GM21526 (cell line): ENCODE data around the gene DMWD.

ENCODE experiments used
- ATAC-seq: cut with Tn5 transposase; IDR thresholded peaks from one replicate; pipeline ENCODE4 v1.9.1; 2021; ENCODE audit warnings: moderate library complexity; ENCODE audit not compliant: unreplicated experiment, low FRiP score

DMWD gene

GRCh38 chr19:45790942-45791341 lies 1.7 kb downstream of the DMWD start:
- ATAC-seq, result no peak

- ATAC-seq, result no peak
Measured at GRCh38 chr19:45789035-45789786, 3.4 kb downstream of the DMWD start.

- no peak for ATAC-seq
Measured at GRCh38 chr19:45786533-45786894, 6.1 kb downstream of the DMWD start.

- ATAC-seq, result no peak
Measured at GRCh38 chr19:45785781-45786532, 6.7 kb downstream of the DMWD start.

GRCh38 chr19:45785097-45785496 lies 7.5 kb downstream of the DMWD start:
- no peak for ATAC-seq

- no peak for ATAC-seq
Measured at GRCh38 chr19:45784096-45784495, 8.5 kb downstream of the DMWD start.

- no peak for ATAC-seq
Measured at GRCh38 chr19:45782820-45783785, 9.5 kb downstream of the DMWD start.

GRCh38 chr19:45782162-45782691 lies 10.4 kb downstream of the DMWD start, which contains the start of gene DMPK:
DMPK (minus strand) TSS chr19:45782490; CDS start chr19:45782352, 138 bp downstream.
- no peak for ATAC-seq

GRCh38 chr19:45781214-45782161 lies 11.2 kb downstream of the DMWD start:
- no peak for ATAC-seq

GRCh38 chr19:45780448-45781213 lies 12.0 kb downstream of the DMWD start:
- no peak for ATAC-seq

- ATAC-seq, result no peak
Measured at GRCh38 chr19:45780146-45780447, 12.5 kb downstream of the DMWD start.

GRCh38 chr19:45779231-45780145 lies 13.2 kb downstream of the DMWD start:
- ATAC-seq, result peak; percentile 53

GRCh38 chr19:45778010-45778661 lies 14.5 kb downstream of the DMWD start:
- no peak for ATAC-seq

- no peak for ATAC-seq
Measured at GRCh38 chr19:45777395-45777961, 15.2 kb downstream of the DMWD start.

- ATAC-seq, result no peak
Measured at GRCh38 chr19:45774765-45775164, 17.9 kb downstream of the DMWD start.

- ATAC-seq, result no peak
Measured at GRCh38 chr19:45773384-45773783, 19.3 kb downstream of the DMWD start.

- ATAC-seq, result no peak
Measured at GRCh38 chr19:45772912-45773311, 19.7 kb downstream of the DMWD start.
